ENCODE measurements around the gene FBXO3. TPM values are rescaled to one million over a fixed set of nuclear protein-coding genes. Genes with fewer than 3 reads are reported as not detected.

Gene FBXO3
- total RNA-seq, 4 donors from 2014 or later = 25.6 to 42.9 (median 27.8) TPM

DNA sequence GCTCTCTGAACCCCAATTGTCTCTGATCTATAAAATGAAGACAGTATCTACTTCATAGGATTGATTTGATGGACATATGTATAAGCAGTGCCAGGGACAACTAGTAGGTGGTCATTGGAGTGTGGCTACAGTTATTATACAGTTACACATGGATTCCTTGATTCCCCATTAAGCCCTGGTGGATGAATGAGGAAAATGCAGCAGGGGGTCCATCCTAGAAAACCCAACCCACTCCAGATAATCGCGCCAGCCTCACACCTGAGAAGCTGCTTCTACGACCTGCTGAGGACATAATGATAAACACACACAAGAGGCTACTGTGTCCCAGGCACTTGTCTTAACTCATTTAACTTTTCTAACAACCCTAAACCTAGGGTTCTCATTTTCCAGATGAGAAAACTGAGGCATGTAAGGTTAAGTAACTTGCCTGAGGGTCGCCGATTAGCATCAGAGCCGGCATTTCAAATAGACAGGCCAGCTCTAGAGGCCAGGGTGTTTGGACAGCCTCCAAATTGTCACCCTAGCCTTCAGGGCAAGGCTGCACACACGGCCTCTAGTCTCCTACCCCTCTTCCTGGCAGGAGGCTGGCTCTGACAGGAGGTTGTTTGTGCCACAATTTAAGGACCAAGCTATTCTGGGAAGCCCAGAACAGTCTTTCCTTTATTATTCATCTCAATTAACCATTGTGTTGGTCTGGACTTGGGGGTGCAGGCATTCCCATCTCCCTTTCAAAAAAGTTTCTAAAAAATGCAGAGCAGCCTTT lies 69.9 kb downstream of the FBXO3 start:
- no peaks in the 10 kb centered on the region for H3K27me3 ChIP-seq
- DNase-seq = no peak
- H3K36me3 ChIP-seq = peaks cover 0 to 19% (median 0%) of the 10 kb centered on the region in 3 donors
- no peak overlapping the region for H3K4me3 ChIP-seq
- peak overlapping the region in 2 of 4 donors; percentile 75 to 91 for H3K27ac ChIP-seq
- H3K9me3 ChIP-seq = no peaks in the 10 kb centered on the region
- H3K4me1 ChIP-seq = peaks cover 6 to 28% (median 20%) of the 10 kb centered on the region in 4 donors
- no peak for TF ChIP-seq POLR2A (IDR thresholded peaks at IDR 0.05)
- TF ChIP-seq, protein P1, sequence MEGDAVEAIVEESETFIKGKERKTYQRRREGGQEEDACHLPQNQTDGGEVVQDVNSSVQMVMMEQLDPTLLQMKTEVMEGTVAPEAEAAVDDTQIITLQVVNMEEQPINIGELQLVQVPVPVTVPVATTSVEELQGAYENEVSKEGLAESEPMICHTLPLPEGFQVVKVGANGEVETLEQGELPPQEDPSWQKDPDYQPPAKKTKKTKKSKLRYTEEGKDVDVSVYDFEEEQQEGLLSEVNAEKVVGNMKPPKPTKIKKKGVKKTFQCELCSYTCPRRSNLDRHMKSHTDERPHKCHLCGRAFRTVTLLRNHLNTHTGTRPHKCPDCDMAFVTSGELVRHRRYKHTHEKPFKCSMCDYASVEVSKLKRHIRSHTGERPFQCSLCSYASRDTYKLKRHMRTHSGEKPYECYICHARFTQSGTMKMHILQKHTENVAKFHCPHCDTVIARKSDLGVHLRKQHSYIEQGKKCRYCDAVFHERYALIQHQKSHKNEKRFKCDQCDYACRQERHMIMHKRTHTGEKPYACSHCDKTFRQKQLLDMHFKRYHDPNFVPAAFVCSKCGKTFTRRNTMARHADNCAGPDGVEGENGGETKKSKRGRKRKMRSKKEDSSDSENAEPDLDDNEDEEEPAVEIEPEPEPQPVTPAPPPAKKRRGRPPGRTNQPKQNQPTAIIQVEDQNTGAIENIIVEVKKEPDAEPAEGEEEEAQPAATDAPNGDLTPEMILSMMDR (IDR thresholded peaks at IDR 0.05) = no peak

DNA sequence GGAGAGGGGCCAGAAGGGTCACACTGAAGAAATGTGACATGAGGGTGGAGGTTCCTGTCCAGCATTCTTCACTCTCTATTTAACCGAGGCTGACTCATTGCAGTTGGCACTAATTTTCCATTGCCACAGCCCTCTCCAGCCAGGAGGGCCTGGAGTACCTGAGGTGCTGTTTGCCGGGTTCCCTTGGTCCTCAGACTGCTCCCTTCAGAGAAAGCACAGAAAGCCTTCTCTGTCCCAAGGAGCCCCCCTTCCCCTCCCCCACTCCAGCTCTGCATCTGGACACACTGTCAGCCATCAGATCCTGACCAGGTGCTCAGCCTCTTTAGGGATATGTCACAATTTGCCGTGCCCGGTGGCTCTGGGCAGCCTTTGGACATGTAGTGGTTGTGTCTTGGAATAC lies 70.5 kb downstream of the FBXO3 start:
- no peak overlapping the region for H3K4me3 ChIP-seq
- H3K27ac ChIP-seq = peak overlapping the region in 2 of 4 donors; percentile 75 to 91
- TF ChIP-seq POLR2A (IDR thresholded peaks at IDR 0.05) = no peak
- TF ChIP-seq, protein P1 (IDR thresholded peaks at IDR 0.05) = no peak
- no peaks in the 10 kb centered on the region for H3K27me3 ChIP-seq
- H3K36me3 ChIP-seq = peaks cover 0 to 14% (median 0%) of the 10 kb centered on the region in 3 donors
- H3K4me1 ChIP-seq = peaks cover 6 to 28% (median 20%) of the 10 kb centered on the region in 4 donors
- peak in 1 of 3 donors; percentile 54 for DNase-seq
- H3K9me3 ChIP-seq = no peaks in the 10 kb centered on the region

DNA sequence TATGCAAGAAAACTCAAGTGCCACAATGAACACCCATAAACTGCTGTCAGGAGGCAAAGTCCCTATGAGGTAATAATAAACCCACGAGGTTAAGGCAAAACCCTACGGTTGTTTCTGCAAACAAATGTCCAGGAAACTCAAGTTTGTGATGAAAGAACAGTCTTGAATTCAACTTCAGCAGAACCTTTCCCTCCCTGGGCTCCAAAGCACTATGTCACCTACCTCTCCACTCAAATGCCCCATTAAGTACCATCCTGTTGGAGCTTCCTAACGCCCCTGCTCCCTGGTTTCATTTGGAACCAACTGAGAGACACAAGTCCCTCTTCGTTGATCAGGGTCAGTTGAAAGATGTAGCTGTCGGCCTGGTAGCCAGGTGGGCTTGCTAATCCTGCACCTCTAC lies 71.1 kb downstream of the FBXO3 start:
- no peak for DNase-seq
- Histone ChIP-seq H3K27ac (peak overlapping the region in 3 of 4 donors; percentile 56 to 91 (median 75)), H3K36me3 (peaks cover 0 to 9% (median 0%) of the 10 kb centered on the region in 3 donors), H3K4me1 (peaks cover 6 to 28% (median 20%) of the 10 kb centered on the region in 4 donors), H3K9me3 (no peaks in the 10 kb centered on the region), H3K4me3 (no peak overlapping the region), H3K27me3 (no peaks in the 10 kb centered on the region)
- no peak for TF ChIP-seq POLR2A (IDR thresholded peaks at IDR 0.05)
- TF ChIP-seq, protein P1 (IDR thresholded peaks at IDR 0.05) = no peak

DNA sequence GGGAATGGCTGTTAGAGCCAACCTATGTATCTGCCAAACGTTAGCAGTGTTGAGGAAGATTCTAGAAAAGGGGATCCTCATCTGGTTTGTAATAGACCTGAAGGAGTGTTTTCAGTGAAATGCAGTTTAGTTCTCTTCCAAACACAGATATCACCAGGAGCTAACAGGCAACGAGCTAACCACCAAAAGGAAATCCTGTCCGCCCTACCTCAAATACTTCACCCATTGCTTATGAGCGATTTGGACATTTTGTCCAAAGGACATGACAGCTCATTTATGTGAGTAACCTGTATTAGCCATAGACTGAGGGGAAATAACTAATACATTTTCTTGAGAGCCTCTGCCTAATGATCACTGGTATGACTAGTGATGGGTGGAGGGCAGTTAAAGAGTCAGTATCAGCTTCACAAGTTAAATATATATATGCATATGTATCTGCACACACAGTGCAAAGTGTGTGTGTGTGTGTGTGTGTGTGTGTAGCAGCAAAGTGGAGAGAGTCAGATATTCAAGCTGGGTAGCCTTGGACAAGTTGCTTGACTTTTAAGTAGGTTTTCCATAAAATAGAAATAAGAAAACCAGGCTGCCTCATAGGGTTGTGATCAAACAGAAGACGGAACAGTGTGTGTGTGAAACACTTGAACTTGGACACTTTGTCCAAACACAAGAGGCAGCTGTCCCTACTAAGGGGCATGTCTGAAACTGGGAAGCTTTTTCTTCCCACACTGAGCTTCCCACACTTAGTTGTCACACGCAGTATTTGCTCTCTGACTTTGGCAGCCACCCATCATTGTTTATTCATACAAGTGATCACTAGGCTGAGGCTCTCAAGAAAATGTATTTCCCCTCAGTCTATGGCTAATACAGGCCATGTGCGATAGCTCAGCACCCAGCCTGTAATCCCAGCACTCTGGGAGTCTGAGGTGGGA lies 72.8 kb downstream of the FBXO3 start:
- peak overlapping the region; percentile 56 to 91 (median 69) for H3K27ac ChIP-seq
- peaks cover 6 to 28% (median 18%) of the 10 kb centered on the region in 4 donors for H3K4me1 ChIP-seq
- TF ChIP-seq POLR2A (IDR thresholded peaks at IDR 0.05) = no peak
- TF ChIP-seq, protein P1 (IDR thresholded peaks at IDR 0.05) = no peak

DNA sequence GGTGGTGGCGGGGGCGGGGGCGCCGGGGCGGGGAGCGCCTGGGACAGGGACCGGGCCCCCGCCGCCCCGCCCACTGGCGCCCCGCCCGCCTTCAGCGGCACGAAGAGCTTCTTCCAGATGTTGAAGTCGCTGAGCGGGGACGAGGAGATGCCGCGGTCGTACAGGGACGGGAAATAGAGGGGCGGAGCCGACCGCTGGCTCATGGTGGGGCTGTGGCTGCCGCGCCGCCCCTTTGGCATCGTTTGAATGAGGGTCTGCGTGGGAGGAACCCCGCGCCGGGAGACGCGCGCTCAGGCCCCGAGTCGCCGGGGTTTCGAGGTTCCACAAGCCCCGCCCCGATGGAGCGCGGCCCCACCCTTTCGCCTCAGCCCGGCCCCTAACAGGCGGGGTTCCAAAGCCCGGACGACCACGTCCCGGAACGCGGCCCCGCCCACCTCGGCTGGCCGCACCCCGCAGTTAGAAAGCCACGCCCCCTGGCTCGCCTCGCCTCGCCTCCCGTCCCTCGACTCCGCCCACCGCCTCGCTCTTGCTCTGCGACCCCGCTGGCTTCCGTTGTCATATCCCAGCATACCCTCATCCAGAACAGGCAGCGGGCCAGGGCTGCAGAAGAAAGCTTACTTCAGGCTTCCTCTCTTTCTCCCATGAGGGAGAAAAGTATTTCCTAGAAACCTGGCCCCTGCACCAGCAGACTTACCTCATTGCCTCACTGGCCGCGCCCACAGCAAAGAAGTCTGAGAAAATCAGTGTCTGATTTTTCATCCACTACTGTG lies 73.6 kb downstream of the FBXO3 start, which contains the start of gene C11orf91:
C11orf91 (minus strand) TSS at position 325 of the 770 bp plus-strand sequence; CDS start at position 239, 86 bp downstream.
- TF ChIP-seq, protein P1 (IDR thresholded peaks at IDR 0.05) = no peak
- peak in 1 of 2 donors; percentile 48 for TF ChIP-seq POLR2A (IDR thresholded peaks at IDR 0.05)
- Histone ChIP-seq H3K9me3 (no peaks in the 10 kb centered on the region), H3K36me3 (peaks cover 0 to 6% (median 0%) of the 10 kb centered on the region in 3 donors), H3K27ac (peak within 1 kb of the TSS; percentile 56 to 91 (median 69)), H3K4me1 (peaks cover 6 to 28% (median 18%) of the 10 kb centered on the region in 4 donors), H3K27me3 (no peaks in the 10 kb centered on the region), H3K4me3 (peak within 1 kb of the TSS; percentile 58 to 77 (median 66))
- peak; percentile 96 to 98 (median 98) for DNase-seq

More for the DNA sequence above, 72.8 kb downstream of the FBXO3 start:
- peak overlapping the region; percentile 58 to 77 (median 66) for H3K4me3 ChIP-seq
- peaks cover 0 to 6% (median 0%) of the 10 kb centered on the region in 3 donors for H3K36me3 ChIP-seq
- no peaks in the 10 kb centered on the region for H3K9me3 ChIP-seq
- no peak for DNase-seq
- no peaks in the 10 kb centered on the region for H3K27me3 ChIP-seq

Data from Peyer's patch (tissue), 4 donors.